Measurements from ENCODE around the gene YY1. TPM values are rescaled to one million over a fixed set of nuclear protein-coding genes. Genes with fewer than 3 reads are reported as not detected.
"Not testable (repeated sequence)": the region's sequence is repeated elsewhere in the genome, so short reads cannot be mapped to it uniquely, and the experiment has no call there.

The YY1 gene
- total RNA-seq, 1 donor from 2014 or later = 72.0 TPM

DNA sequence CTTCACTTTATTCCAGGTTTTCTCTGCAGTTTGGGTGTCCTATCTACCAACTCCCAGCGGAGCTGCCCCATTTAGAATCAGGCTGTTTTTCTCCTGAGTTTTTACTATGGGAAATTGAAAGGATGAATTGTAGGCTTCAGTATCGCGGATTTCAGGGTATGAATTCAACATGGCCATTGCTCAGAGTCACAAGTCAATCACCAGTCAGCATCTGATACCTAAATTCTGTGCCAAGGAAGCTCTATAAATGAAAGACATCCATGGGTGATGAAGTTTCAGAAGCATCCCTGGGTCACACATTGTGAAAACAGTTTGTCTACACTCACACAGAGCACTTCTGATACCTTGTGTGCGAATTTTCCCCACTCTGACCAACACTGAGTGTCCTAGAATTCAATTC lies 35.8 kb upstream of the YY1 start:
- Mint-ChIP-seq H3K4me3 (no peak overlapping the region), H3K4me1 (no peaks in the 10 kb centered on the region), H3K9me3 (peaks cover 2% of the 10 kb centered on the region), H3K27ac (ENCODE audit: unreplicated experiment) (no peak overlapping the region), H3K36me3 (ENCODE audit: low read depth) (peaks cover 7% of the 10 kb centered on the region), H3K27me3 (ENCODE audit: low read depth) (no peaks in the 10 kb centered on the region)
- TF ChIP-seq CTCF (conservative IDR thresholded peaks at IDR 0.05) = no peak
- no peak for DNase-seq (ENCODE audit: low read depth, low spot score)

- no peaks in the 10 kb centered on the region for H3K4me1 Mint-ChIP-seq
- no peak overlapping the region for H3K27ac Mint-ChIP-seq (ENCODE audit: unreplicated experiment)
- H3K27me3 Mint-ChIP-seq (ENCODE audit: low read depth) = no peaks in the 10 kb centered on the region
- no peak overlapping the region for H3K4me3 Mint-ChIP-seq
- H3K9me3 Mint-ChIP-seq = peaks cover 2% of the 10 kb centered on the region
- peaks cover 7% of the 10 kb centered on the region for H3K36me3 Mint-ChIP-seq (ENCODE audit: low read depth)
- DNase-seq (ENCODE audit: low read depth, low spot score) = no peak
- no peak for TF ChIP-seq CTCF (conservative IDR thresholded peaks at IDR 0.05)
Measured at GRCh38 chr14:100203962-100204834, 34.7 kb upstream of the YY1 start.

GRCh38 chr14:100204835-100205167 lies 34.1 kb upstream of the YY1 start:
- DNase-seq (ENCODE audit: low read depth, low spot score); H3K27me3 Mint-ChIP-seq (ENCODE audit: low read depth); H3K9me3 Mint-ChIP-seq; H3K36me3 Mint-ChIP-seq (ENCODE audit: low read depth); H3K4me3 Mint-ChIP-seq; H3K27ac Mint-ChIP-seq (ENCODE audit: unreplicated experiment); H3K4me1 Mint-ChIP-seq: not testable (repeated sequence)

DNA sequence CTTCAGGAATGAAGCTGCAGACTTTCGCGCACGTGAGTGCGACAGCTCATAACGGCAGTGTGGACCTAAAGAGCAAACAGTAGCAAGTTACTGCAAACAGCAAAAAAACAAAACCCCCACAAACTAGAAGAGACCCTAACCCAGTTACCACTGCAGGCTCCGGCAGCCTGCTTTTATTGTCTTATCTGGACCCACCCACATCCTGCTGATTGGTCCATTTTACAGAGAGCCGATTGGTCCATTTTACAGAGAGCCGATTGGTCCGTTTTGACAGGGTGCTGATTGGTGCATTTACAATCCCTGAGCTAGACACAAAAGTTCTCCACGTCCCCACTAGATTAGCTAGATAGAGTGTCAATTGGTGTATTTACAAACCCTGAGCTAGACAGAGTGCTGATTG lies 31.4 kb upstream of the YY1 start:
- H3K9me3 Mint-ChIP-seq; H3K27me3 Mint-ChIP-seq (ENCODE audit: low read depth); H3K36me3 Mint-ChIP-seq (ENCODE audit: low read depth); H3K27ac Mint-ChIP-seq (ENCODE audit: unreplicated experiment); DNase-seq (ENCODE audit: low read depth, low spot score); H3K4me1 Mint-ChIP-seq: not testable (repeated sequence)
- H3K4me3 Mint-ChIP-seq = peak overlapping the region; percentile 26

DNA sequence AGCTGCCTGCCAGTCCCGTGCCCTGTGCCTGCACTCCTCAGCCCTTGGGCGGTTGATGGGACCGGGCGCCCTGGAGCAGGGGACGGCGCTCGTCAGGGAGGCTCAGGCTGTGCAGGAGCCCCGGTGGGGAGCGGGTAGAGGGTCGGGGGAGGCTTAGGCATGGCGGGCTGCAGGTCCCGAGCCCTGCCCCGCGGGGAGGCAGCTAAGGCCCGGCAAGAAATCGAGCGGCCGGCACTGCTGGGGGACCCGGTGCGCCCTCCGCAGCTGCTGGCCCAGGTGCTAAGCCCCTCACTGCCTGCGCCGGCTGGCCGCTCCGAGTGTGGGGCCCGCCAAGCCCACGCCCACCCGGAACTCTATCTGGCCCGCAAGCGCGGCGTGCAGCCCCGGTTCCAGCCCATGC lies 30.8 kb upstream of the YY1 start:
- not testable (repeated sequence) for H3K9me3 Mint-ChIP-seq; H3K27me3 Mint-ChIP-seq (ENCODE audit: low read depth); H3K4me1 Mint-ChIP-seq; H3K27ac Mint-ChIP-seq (ENCODE audit: unreplicated experiment); H3K4me3 Mint-ChIP-seq; H3K36me3 Mint-ChIP-seq (ENCODE audit: low read depth); DNase-seq (ENCODE audit: low read depth, low spot score)

- no peaks in the 10 kb centered on the region for H3K27me3 Mint-ChIP-seq (ENCODE audit: low read depth)
- no peak for DNase-seq (ENCODE audit: low read depth, low spot score)
- peaks cover 27% of the 10 kb centered on the region for H3K4me1 Mint-ChIP-seq
- no peak for TF ChIP-seq CTCF (conservative IDR thresholded peaks at IDR 0.05)
- peaks cover 5% of the 10 kb centered on the region for H3K36me3 Mint-ChIP-seq (ENCODE audit: low read depth)
- H3K27ac Mint-ChIP-seq (ENCODE audit: unreplicated experiment) = no peak overlapping the region
- peak overlapping the region; percentile 15 for H3K4me3 Mint-ChIP-seq
- peaks cover 2% of the 10 kb centered on the region for H3K9me3 Mint-ChIP-seq
Measured at GRCh38 chr14:100211366-100211765, 27.6 kb upstream of the YY1 start.

- H3K4me1 Mint-ChIP-seq = peaks cover 27% of the 10 kb centered on the region
- peaks cover 2% of the 10 kb centered on the region for H3K9me3 Mint-ChIP-seq
- no peak overlapping the region for H3K27ac Mint-ChIP-seq (ENCODE audit: unreplicated experiment)
- H3K36me3 Mint-ChIP-seq (ENCODE audit: low read depth) = peaks cover 5% of the 10 kb centered on the region
- no peak for DNase-seq (ENCODE audit: low read depth, low spot score)
- TF ChIP-seq CTCF (conservative IDR thresholded peaks at IDR 0.05) = no peak
- no peak overlapping the region for H3K4me3 Mint-ChIP-seq
- H3K27me3 Mint-ChIP-seq (ENCODE audit: low read depth) = no peaks in the 10 kb centered on the region
Measured at GRCh38 chr14:100211893-100212292, 27.1 kb upstream of the YY1 start.
